ENCODE results near the gene MTMR8.

DNA sequence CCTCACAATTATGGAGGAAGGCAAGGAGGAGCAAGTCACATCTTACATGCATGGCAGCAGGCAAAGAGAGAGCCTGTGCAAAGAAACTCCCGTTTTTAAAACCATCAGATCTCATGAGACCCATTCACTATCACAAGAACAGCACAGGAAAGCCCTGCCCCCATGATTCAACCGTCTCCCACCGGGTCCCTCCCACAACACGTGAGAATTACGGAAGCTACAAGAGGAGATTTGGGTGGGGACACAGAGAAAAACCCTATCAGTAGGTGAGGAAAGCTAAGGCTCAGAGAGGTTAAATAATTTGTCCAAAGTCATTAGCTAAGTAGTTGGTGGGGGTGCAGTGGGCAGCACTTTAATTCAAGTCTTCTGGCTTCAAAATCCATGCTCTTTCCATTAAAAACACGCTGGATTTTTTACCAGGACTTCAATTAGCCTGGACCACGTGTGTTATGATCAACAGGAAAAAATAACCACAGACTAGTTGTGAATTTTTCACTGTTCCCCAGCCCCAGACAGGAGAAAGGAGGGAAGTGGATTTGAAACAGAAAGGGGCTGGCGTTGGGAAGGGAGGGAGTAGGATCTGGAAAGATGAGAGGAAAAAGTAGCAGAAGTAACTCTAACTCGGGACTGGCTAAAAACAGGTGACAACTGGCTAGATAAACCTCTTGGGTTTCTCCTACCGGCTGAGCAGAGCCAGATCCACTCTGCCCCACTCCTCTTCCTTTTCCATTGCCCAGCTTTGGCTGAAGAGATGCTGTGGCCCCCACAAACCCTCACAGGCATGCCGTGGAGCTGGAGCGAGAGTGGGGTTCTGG, 986 bp downstream of the MTMR8 start:
- TF ChIP-seq, protein P1, sequence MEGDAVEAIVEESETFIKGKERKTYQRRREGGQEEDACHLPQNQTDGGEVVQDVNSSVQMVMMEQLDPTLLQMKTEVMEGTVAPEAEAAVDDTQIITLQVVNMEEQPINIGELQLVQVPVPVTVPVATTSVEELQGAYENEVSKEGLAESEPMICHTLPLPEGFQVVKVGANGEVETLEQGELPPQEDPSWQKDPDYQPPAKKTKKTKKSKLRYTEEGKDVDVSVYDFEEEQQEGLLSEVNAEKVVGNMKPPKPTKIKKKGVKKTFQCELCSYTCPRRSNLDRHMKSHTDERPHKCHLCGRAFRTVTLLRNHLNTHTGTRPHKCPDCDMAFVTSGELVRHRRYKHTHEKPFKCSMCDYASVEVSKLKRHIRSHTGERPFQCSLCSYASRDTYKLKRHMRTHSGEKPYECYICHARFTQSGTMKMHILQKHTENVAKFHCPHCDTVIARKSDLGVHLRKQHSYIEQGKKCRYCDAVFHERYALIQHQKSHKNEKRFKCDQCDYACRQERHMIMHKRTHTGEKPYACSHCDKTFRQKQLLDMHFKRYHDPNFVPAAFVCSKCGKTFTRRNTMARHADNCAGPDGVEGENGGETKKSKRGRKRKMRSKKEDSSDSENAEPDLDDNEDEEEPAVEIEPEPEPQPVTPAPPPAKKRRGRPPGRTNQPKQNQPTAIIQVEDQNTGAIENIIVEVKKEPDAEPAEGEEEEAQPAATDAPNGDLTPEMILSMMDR (IDR thresholded peaks at IDR 0.05 in 8 of 11, conservative IDR thresholded peaks at IDR 0.05 in 3 of 11) = no peak
- TF ChIP-seq POLR2AphosphoS5 (IDR thresholded peaks at IDR 0.05) = no peak

Data from spleen (tissue), 7 donors.